Natural killer cell (primary cell): ENCODE results near the gene SRCIN1. TPM values are rescaled to one million over a fixed set of nuclear protein-coding genes. Genes with fewer than 3 reads are reported as not detected.
"Not testable (repeated sequence)": the region's sequence is repeated elsewhere in the genome, so short reads cannot be mapped to it uniquely, and the experiment has no call there.

Source experiments
- ATAC-seq, 3 donors: fragments of 150-1000 bp in 2 of 3; fragments of 200-7000 bp in 1 of 3; cut with Tn5 transposase; 1 replicate in 1 of 3; 2 replicates in 2 of 3; pipeline ENCODE4 v1.10.0; 2021; ENCODE audit warnings: mild to moderate bottlenecking in 2 of 3, moderate library complexity in 2 of 3
- DNase-seq, 2 donors: peaks; one replicate each; pipeline versions ENCODE4 v3.0.0 to v3.0.0-alpha.2; 2013 to 2021; ENCODE audit warnings: mixed read lengths in 1 of 2
- H3K27ac ChIP-seq: one replicate; pipeline ENCODE4 v1.5.1; 2013; ENCODE audit warnings: mild to moderate bottlenecking, low read length
- H3K27me3 ChIP-seq: one replicate; pipeline ENCODE4 v1.6.1; 2013; ENCODE audit warnings: low read length; ENCODE audit not compliant: control insufficient read depth, insufficient read depth
- H3K36me3 ChIP-seq: one replicate; pipeline ENCODE4 v1.6.1; 2013; ENCODE audit warnings: low read length; ENCODE audit not compliant: control insufficient read depth, insufficient read depth
- H3K4me1 ChIP-seq: one replicate; pipeline ENCODE4 v1.6.1; 2013; ENCODE audit warnings: low read length; ENCODE audit not compliant: control insufficient read depth, insufficient read depth
- H3K4me3 ChIP-seq: one replicate; pipeline ENCODE4 v1.5.1; 2013; ENCODE audit warnings: low read length
- H3K9me3 ChIP-seq: one replicate; pipeline ENCODE4 v1.6.1; 2013; ENCODE audit warnings: low read length; ENCODE audit not compliant: control insufficient read depth, insufficient read depth
- H3K27ac Mint-ChIP-seq, 2 donors: one replicate each; pipeline ENCODE4 v1.8.0; 2022; ENCODE audit warnings: mild to moderate bottlenecking in 2 of 2, mixed read lengths in 2 of 2, moderate library complexity in 1 of 2
- H3K27me3 Mint-ChIP-seq, 2 donors: one replicate each; pipeline ENCODE4 v1.8.0; 2022; ENCODE audit warnings: low read depth in 2 of 2, mixed read lengths in 2 of 2
- H3K36me3 Mint-ChIP-seq: one replicate; pipeline ENCODE4 v1.8.0; 2022; ENCODE audit warnings: mixed read lengths
- H3K4me1 Mint-ChIP-seq, 2 donors: one replicate each; pipeline ENCODE4 v1.8.0; 2022; ENCODE audit warnings: mixed read lengths in 2 of 2
- H3K4me3 Mint-ChIP-seq: one replicate; pipeline ENCODE4 v1.8.0; 2022; ENCODE audit warnings: mild to moderate bottlenecking, moderate library complexity, mixed read lengths
- H3K9me3 Mint-ChIP-seq, 2 donors: one replicate each; pipeline ENCODE4 v1.8.0; 2022; ENCODE audit warnings: mixed read lengths in 2 of 2
- CTCF ChIP-seq: fragments of 200-600 bp; IDR thresholded peaks from one replicate; pipeline ENCODE4 v1.8.0; 2022; ENCODE audit warnings: antibody characterized with exemption
- WGBS: methylation state at CpG from one replicate; pipeline ENCODE4 v1.1.7; 2013; ENCODE audit warnings: missing lambda C conversion rate; ENCODE audit not compliant: insufficient coverage; 5-methylcytosine and 5-hydroxymethylcytosine counted together
- intact Hi-C: fragments of 100-400 bp; cut with micrococcal nuclease; formaldehyde crosslinking; loops from one replicate; pipeline ENCODE4 v1.14.2; 2022
- total RNA-seq, 4 donors: library from RNA; stranded (reverse); fragments of 120-200 nt in 1 of 4; gene quantifications; one replicate each; pipeline versions ENCODE4 v1.2.3 to v1.2.4, GENCODE V29; 2013 to 2022

The SRCIN1 gene
- total RNA-seq, 3 donors from 2014 or later (not counting 1 experiment from before 2014, with no cell fraction given) = 0.28 to 0.50 TPM; not detected in 1

DNA sequence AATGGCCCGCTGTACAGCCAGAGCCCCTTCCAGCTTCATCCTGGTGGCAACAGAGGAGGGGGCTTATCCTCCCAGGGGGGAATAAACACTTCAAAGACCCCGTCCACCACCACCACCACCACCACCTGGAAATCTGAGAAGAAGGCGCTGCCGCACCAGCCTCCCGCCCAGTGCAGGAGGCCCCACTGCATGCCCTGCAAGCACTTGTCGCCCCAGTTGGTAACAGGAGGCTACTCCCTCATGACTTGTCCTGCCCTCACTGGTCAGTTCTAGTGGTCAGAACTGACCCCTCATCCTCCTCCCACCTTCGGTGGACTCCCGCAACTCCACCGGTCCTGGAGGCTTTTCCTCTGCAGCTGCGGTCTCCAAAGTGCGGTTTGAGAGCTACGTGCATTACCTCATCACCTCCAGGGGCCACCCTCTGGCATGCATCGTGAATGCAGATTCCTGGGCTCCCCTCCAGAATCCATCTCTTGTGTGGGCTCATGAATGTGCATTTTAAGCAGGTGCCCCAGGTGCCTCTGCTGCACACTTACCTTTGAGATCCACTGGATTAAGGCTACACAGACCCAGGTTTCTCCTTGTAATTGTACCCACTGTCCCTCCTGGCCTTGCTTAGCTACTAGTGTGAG is 71.8 kb downstream of the SRCIN1 start:
- no peaks in the 10 kb centered on the region for H3K4me1 Mint-ChIP-seq
- ATAC-seq = no peak
- no peak overlapping the region for H3K27ac ChIP-seq
- H3K9me3 Mint-ChIP-seq = no peaks in the 10 kb centered on the region
- H3K4me3 Mint-ChIP-seq = no peak overlapping the region
- no peaks in the 10 kb centered on the region for H3K27me3 ChIP-seq
- H3K36me3 Mint-ChIP-seq = no peaks in the 10 kb centered on the region
- no peaks in the 10 kb centered on the region for H3K9me3 ChIP-seq
- H3K4me1 ChIP-seq = no peaks in the 10 kb centered on the region
- no peak overlapping the region for H3K4me3 ChIP-seq
- no peaks in the 10 kb centered on the region for H3K36me3 ChIP-seq
- no peak for DNase-seq
- intact Hi-C loops = no loop called here
- no peak overlapping the region for H3K27ac Mint-ChIP-seq
- H3K27me3 Mint-ChIP-seq = peaks cover 19% of the 10 kb centered on the region in 2 donors
- no peak for TF ChIP-seq CTCF
- 80% methylated on average over 13 of the region's 13 CpGs for WGBS

GRCh38 chr17:38533241-38533640 is 72.5 kb downstream of the SRCIN1 start:
- WGBS = 87% methylated on average over 9 of the region's 9 CpGs
- Mint-ChIP-seq H3K9me3 (no peaks in the 10 kb centered on the region), H3K4me3 (no peak overlapping the region), H3K27ac (no peak overlapping the region), H3K27me3 (peaks cover 22% of the 10 kb centered on the region in 2 donors), H3K36me3 (no peaks in the 10 kb centered on the region), H3K4me1 (no peaks in the 10 kb centered on the region)
- Histone ChIP-seq H3K36me3 (no peaks in the 10 kb centered on the region), H3K4me3 (no peak overlapping the region), H3K27ac (no peak overlapping the region), H3K9me3 (no peaks in the 10 kb centered on the region), H3K4me1 (no peaks in the 10 kb centered on the region), H3K27me3 (no peaks in the 10 kb centered on the region)
- TF ChIP-seq CTCF = no peak
- DNase-seq (no peak), ATAC-seq (no peak)
- intact Hi-C loops = no loop called here

DNA sequence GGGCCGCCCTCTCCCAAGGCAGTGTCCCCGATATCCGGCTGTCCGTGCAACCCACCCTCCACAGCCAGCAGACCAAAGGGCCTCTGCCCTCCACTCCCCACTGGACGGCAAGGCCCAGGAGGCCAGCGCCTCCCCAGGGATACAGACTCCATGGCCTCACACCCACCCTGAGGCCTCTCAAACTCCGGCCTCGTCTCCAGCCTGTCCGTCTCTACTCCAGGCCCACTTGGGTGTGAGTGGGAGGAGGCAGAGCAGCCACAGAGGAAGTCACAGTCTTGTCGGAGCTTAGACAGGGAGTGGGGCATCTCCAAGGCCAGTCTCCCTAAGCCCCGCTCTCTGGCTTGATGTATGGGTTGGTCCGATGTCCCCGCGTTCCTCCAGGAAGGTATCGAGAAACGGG is 73.3 kb downstream of the SRCIN1 start:
- Histone ChIP-seq H3K36me3 (no peaks in the 10 kb centered on the region), H3K4me3 (no peak overlapping the region), H3K9me3 (no peaks in the 10 kb centered on the region), H3K4me1 (no peaks in the 10 kb centered on the region), H3K27ac (no peak overlapping the region), H3K27me3 (no peaks in the 10 kb centered on the region)
- no peak for TF ChIP-seq CTCF
- no peak overlapping the region for H3K27ac Mint-ChIP-seq
- H3K4me1 Mint-ChIP-seq = no peaks in the 10 kb centered on the region
- WGBS = 87% methylated on average over 15 of the region's 16 CpGs
- ATAC-seq (no peak), DNase-seq (no peak)
- intact Hi-C loops = no loop called here
- no peak overlapping the region for H3K4me3 Mint-ChIP-seq
- peaks cover 25 to 27% of the 10 kb centered on the region in 2 donors for H3K27me3 Mint-ChIP-seq
- H3K36me3 Mint-ChIP-seq = no peaks in the 10 kb centered on the region
- no peaks in the 10 kb centered on the region for H3K9me3 Mint-ChIP-seq

- H3K4me1 Mint-ChIP-seq, H3K4me3 ChIP-seq, H3K36me3 ChIP-seq, DNase-seq, H3K27ac ChIP-seq, H3K27me3 ChIP-seq, H3K9me3 Mint-ChIP-seq, H3K27ac Mint-ChIP-seq, H3K4me3 Mint-ChIP-seq, intact Hi-C loops, H3K9me3 ChIP-seq, ATAC-seq, H3K4me1 ChIP-seq, H3K36me3 Mint-ChIP-seq: not testable (repeated sequence)
- 87% methylated on average over 9 of the region's 11 CpGs for WGBS
- peaks cover 25 to 27% of the 10 kb centered on the region in 2 donors for H3K27me3 Mint-ChIP-seq
These were observed 74.0 kb downstream of the SRCIN1 start for GRCh38 chr17:38531761-38532160.

DNA sequence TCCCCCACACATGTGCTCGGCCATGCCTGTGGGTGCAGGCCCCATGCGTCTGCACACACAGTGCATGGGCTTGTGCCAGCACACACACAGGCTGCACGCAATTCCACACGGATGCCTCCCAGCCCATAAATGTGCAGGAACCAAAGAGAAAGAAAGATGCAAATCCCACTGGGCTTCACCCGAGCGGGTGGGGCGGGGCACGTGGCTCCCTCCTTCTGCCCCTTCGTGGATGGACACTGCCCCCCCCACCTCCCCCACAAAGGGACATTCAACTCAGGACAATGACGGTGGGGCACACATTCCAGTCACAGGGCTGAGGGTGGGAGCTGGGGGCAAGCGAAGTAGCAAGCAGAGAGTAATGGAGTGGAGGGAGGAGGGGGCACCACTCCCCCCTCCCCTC is 74.9 kb downstream of the SRCIN1 start:
- H3K9me3 Mint-ChIP-seq, H3K4me1 ChIP-seq, H3K4me3 Mint-ChIP-seq, H3K4me3 ChIP-seq, H3K9me3 ChIP-seq, H3K36me3 ChIP-seq, H3K27me3 ChIP-seq, ATAC-seq, H3K4me1 Mint-ChIP-seq, H3K36me3 Mint-ChIP-seq, DNase-seq, H3K27ac Mint-ChIP-seq, intact Hi-C loops, H3K27ac ChIP-seq: not testable (repeated sequence)
- 86% methylated on average over 6 of the region's 11 CpGs for WGBS
- H3K27me3 Mint-ChIP-seq = peaks cover 20 to 24% of the 10 kb centered on the region in 2 donors

GRCh38 chr17:38528141-38528540 is 77.6 kb downstream of the SRCIN1 start:
- H3K4me3 ChIP-seq, H3K27me3 ChIP-seq, H3K4me1 Mint-ChIP-seq, H3K4me3 Mint-ChIP-seq, H3K27ac ChIP-seq, H3K4me1 ChIP-seq, H3K9me3 ChIP-seq, intact Hi-C loops, ATAC-seq, H3K27ac Mint-ChIP-seq, DNase-seq, H3K36me3 ChIP-seq, H3K9me3 Mint-ChIP-seq, H3K36me3 Mint-ChIP-seq: not testable (repeated sequence)
- peaks cover 15 to 18% of the 10 kb centered on the region in 2 donors for H3K27me3 Mint-ChIP-seq
- WGBS = 45% methylated on average over 10 of the region's 10 CpGs
